GM21528 (cell line): ENCODE measurements around the gene UPK3B.
"Not testable (repeated sequence)": the region's sequence is repeated elsewhere in the genome, so short reads cannot be mapped to it uniquely, and the experiment has no call there.

ENCODE experiments used
- ATAC-seq: cut with Tn5 transposase; IDR thresholded peaks from one replicate; pipeline ENCODE4 v1.9.1; 2021; ENCODE audit warnings: mild to moderate bottlenecking, moderate library complexity; ENCODE audit not compliant: unreplicated experiment, low FRiP score

Gene UPK3B

DNA sequence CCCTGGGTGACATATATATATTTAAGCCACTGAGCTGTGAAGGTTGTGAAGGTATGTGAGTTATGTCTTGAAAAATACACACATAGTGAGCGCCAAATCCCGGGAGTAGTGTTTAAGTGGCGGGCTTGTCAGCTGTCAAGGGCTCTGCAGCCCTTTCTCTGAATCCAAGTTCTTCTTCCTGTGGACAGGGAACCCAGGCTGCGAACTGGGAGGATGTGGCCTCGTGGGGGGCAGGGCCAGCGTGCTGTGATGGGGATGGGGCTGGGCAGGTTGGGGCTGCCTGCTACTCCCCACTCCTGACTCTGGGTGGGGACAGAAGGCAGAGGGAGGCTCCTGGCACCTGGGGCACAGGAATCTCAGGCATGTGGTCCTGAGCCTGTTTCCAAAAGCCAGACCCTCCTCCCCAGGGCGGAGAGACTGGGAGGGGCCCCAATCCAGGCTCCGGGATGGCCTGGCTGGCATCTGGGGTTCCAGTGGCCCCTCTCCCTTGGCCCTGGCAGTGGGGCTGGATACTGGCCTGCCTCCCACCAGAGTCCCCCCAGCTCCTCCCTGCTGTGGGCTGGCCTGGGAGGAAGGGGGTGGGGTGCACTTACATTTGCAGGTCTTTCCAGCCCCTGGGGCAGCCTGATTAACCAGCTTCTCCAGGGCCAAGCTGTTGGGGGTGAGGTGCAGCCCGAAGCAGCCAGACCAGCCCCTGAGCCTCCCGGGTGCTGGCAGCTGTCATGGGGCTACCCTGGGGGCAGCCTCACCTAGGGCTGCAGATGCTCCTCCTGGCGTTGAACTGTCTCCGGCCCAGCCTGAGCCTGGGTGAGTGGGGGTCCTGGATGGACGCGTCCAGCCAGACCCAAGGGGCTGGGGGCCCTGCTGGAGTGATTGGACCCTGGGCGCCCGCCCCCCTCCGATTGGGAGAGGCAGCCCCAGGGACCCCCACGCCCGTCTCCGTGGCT is at the start of gene UPK3B:
Gene UPK3B (plus strand): TSS at position 622 of the 947 bp plus-strand sequence. CDS start 101 bp downstream, at position 723.
- ATAC-seq, result no peak

GRCh38 chr7:76460767-76461166 is 49.6 kb upstream of the UPK3B start:
- ATAC-seq, result not testable (repeated sequence)

GRCh38 chr7:76461464-76462101 is 48.8 kb upstream of the UPK3B start, which contains the start of gene DTX2:
DTX2 (plus strand) TSS chr7:76461709; CDS start chr7:76480510, 18,801 bp downstream.
- peak; percentile 96 for ATAC-seq

- ATAC-seq, result not testable (repeated sequence)
Observed at GRCh38 chr7:76462271-76462882, 48.0 kb upstream of the UPK3B start.

- ATAC-seq, result not testable (repeated sequence)
Observed at GRCh38 chr7:76464959-76465358, 45.4 kb upstream of the UPK3B start.

DNA sequence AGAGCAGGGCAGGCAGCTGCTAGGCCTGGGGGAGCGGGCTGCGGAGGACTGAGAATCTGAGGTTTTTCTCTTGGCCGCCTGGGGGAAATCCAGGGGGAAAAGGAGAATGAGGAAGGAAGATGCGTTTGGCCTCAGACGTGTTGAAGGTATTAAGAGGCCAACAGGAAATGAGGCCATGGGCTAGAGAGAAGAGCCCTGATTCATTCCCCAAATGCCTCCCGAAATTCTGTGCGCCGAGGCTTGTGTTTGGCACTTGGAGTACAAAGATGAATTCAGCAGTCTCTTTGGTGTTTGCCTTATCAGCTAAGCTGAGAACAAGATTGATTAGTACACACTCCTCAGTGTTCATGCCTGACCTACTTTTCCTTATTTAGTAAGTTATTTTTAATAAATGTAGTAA is 44.4 kb upstream of the UPK3B start:
- ATAC-seq, result not testable (repeated sequence)

DNA sequence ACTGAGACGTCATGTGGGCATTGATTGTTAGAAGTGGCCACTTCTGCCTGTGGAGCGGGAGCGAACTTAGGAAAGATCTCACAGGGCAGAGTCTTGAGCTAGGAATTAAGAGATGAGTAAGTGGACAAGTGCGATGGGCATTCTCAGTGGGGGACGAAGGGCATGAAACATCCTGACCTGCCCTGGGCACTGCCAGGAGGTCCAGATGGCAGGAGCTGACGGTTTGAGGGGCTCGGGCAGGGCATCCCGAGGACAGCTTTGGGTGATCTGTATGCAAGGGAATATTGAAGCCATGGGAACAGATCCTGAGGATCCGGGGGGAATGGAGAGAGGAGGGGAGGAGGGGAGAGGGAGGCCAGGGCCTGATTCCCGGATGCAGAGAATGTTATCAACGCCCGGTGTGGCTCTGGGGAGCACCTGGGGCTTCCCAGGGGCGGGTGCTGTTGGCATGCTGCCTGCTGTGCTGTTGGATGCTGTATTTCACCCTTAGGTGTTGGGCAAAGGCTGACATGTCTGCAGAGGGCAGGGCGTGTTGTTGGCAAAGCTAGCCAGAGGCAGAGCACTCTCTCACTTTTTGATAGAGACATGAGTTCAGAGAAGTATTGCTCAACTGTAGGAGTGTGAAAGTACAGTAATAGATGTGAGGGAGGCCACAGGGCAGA is 42.5 kb upstream of the UPK3B start:
- not testable (repeated sequence) for ATAC-seq

- not testable (repeated sequence) for ATAC-seq
Observed at GRCh38 chr7:76471556-76472221, 38.7 kb upstream of the UPK3B start.

- not testable (repeated sequence) for ATAC-seq
Observed at GRCh38 chr7:76473097-76473496, 37.3 kb upstream of the UPK3B start.

DNA sequence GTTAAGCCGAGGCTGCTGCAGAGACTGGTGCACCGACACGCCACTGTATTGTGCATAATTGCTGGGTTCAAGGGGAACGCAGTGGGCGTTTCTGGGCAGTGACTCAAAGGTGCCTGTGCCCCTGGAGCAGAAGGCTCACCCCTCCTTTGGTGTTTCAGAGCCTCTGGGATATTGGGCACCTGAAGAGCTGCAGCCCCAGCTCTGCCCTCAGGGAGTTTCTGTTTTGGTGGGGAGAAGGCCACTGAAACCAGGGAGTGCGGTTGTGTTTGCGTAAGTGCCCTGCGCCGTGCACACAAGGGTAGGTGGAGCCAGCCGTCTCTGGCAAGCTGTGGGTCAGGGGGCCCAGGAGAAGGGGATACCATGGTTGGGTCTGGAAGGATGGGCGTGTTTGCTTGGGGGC is 34.1 kb upstream of the UPK3B start:
- not testable (repeated sequence) for ATAC-seq

- not testable (repeated sequence) for ATAC-seq
Observed at GRCh38 chr7:76476742-76477474, 33.4 kb upstream of the UPK3B start.

DNA sequence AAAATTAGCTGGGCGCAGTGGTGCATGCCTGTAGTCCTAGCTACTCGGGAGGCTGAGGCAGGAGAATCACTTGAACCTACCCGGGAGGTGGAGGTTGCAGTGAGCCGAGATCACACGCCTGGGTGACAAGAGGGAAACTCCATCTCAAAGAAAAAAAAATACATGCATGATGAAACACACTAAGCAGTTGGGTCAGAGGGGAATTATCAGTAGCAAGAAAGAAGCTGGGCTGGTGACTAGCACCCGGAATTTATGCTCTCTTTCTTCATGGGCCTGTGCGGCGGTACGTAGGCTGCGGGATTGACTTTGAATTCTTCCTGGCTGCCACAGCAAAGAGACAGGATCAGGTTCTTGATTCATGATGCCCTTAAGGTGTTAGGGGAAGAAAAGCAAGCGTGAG is 30.7 kb upstream of the UPK3B start:
- ATAC-seq, result not testable (repeated sequence)

- ATAC-seq, result not testable (repeated sequence)
Observed at GRCh38 chr7:76480403-76481253, 29.7 kb upstream of the UPK3B start.

GRCh38 chr7:76482660-76483059 is 27.7 kb upstream of the UPK3B start:
- ATAC-seq, result not testable (repeated sequence)

DNA sequence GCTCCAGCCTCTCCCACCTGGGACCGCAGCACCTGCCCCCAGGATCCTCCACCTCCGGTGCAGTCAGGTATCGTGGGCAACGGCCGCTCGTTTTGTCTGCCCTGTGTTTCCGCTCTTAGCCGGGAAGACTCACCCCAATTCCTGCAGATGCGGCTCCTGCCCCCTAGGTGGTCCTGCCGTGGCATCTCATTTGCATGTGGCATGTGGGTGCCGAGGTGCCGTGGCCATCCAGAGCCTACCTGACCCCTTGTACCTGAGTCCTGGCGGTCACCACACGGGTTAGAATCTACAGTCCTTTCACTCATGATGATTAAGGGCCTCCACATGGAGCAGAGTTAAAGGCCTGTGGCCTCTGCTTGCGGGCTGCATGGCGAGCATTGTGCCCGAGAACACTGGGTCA is 27.3 kb upstream of the UPK3B start:
- not testable (repeated sequence) for ATAC-seq

DNA sequence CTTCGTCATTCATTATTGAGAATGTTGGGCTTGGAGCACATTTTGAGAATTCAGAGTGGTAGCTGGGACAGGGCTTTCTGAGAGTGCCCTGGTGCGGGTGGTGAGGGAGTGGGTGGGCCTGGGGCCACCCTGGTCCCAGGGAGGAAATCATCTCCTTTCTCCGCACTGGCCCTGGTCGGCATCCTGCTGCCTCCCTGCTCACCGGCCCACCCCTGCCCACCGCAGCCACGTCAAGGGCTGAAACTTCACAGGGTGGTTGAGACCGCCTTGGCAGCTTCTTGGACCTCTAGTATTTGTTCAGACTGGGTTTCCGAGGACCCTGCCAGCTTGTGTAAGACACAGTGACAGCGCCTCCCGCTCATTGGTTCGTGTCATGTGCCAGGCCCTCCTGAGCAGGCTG is 25.9 kb upstream of the UPK3B start:
- ATAC-seq, result not testable (repeated sequence)

DNA sequence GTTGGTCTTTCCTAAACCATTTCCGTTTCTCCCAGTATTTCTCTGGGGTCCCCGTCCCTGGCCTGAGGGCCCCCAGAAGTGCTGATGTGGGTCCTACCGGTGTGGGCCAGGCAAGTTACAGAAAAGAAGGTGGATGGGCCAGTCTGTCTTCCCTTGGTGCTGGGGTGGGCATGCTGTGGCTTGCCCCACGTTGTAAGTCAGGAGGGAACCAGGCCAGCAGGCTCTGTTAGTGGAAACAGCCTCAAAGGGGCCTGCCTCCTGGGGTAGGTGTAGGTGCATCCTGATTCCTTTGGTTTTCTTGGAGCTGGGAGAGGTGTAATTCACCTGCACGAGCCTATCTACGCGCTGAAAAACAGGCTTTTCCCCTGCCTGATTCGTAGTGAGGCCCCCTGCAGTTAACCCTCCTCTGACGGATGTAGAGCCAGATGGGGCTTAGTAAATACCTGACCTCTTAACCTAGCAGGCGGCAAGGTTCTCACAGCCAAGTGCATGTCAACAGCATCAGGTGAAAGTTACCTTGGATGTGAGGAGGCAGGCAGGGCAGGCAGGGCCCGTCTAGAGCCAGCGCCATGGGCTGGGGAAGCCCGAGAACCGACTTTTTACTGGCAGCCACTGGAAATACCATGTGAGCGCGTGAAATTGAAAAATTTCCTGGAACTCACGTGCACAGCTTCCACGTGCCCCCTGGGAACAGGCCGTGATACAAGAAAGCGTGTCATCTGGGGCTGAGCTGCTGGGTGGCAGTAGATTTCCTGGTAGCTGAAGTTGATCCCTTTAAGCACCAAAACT is 24.3 kb upstream of the UPK3B start:
- peak; percentile 12 for ATAC-seq
